ENCODE measurements around the gene WNT9A.
"Not testable (repeated sequence)": the region's sequence is repeated elsewhere in the genome, so short reads cannot be mapped to it uniquely, and the experiment has no call there.

Gene WNT9A

DNA sequence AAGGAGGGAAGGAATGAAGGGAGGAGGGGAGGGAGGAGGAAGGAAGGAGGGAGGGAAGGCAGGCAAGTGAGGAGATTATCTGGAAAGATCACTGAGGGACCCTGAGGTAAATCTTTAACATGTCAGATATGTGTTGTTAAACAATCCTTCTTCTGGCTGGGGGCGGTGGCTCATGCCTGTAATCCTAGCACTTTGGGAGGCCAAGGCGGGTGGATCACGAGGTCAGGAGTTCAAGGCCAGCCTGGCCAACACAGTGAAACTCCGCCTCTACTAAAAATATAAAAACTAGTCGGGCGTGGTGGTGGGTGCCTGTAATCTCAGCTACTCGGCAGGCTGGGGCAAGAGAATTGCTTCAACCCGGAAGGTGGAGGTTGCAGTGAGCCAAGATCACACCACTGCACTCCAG lies 37.8 kb downstream of the WNT9A start:
- DNase-seq, result not testable (repeated sequence)

GRCh38 chr1:227909188-227909587 lies 38.5 kb downstream of the WNT9A start:
- no peak for DNase-seq

DNA sequence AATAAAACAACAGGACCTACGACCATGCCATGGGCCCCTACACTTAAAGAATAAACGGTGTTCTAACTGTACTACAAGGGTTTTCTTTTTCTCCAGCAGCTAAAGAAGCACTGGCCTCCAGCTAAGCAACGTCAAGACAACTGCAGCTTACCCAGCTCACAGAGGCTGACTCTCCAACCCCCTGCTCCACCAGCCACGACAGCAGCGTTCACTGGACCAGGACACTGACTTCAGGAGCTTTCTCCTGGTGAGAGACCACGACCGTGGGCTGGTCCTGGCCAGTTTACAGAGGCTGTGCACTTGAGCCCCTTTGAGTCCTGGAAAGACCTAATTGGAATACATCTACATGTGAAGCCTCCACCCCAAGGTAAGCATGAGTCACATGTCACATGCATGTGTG lies 39.4 kb downstream of the WNT9A start:
- no peak for DNase-seq

GRCh38 chr1:227907439-227908015 lies 40.2 kb downstream of the WNT9A start:
- no peak for DNase-seq

GRCh38 chr1:227906550-227907071 lies 41.1 kb downstream of the WNT9A start:
- no peak for DNase-seq

GRCh38 chr1:227905573-227906487 lies 41.9 kb downstream of the WNT9A start:
- no peak for DNase-seq

DNA sequence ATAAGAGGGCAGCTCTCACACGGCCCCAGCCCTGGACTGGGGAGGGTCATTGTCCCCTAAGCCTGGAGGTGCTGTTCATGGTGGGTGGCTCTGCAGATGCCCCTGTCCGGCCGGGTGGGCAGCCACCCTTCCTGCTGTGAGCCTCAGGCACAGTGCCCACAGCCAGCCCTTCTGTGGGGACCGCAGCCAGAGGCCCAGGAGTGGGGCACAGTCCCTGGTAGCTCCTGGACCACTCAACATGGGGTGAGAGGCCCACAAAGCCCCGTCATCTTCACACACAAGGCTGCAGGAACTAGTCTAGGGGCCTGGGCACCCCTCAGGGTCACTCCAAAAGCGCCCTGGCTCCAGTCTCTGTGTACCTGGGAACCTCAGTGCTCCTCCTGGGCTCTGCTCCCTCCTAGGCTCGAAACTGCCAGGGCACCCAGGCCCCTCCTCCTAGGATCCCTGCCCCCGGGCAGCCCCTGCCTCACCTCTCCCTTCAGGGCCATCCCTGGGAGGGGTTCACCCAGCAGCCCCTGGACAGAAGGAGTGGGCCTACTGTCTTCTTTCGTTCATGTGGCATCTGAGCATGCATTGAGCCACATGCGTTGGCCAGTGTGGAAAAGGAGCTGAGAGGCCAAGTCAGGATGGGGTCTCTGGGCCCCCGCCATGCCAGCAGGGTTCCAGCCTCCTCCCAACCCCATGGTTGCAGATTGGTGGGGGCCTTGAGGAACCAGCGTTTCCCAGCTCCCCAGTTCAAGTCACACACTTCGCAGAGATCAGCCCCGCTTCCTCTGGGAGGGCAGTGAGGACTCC lies 43.0 kb downstream of the WNT9A start:
- no peak for DNase-seq

- no peak for DNase-seq
These were observed 43.9 kb downstream of the WNT9A start for GRCh38 chr1:227903614-227904501.

- no peak for DNase-seq
These were observed 44.6 kb downstream of the WNT9A start for GRCh38 chr1:227903061-227903521.

DNA sequence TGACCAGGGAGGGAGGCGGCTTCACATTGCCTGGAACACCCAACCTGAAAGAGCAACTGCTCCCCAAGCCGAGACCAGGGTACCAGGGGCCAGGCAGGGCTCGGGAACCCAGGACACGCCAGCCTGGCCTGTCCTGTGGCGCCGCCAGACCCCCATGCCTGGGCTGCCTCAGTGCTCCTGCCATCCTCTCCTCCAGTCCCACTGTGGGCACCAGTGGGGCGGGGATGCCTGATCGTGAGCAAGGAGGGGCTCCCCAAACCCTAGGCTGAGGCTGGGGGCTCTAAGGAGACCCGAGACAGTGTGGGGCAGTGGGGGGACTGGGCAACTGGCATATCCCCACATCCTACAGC lies 45.1 kb downstream of the WNT9A start:
- DNase-seq, result no peak

DNA sequence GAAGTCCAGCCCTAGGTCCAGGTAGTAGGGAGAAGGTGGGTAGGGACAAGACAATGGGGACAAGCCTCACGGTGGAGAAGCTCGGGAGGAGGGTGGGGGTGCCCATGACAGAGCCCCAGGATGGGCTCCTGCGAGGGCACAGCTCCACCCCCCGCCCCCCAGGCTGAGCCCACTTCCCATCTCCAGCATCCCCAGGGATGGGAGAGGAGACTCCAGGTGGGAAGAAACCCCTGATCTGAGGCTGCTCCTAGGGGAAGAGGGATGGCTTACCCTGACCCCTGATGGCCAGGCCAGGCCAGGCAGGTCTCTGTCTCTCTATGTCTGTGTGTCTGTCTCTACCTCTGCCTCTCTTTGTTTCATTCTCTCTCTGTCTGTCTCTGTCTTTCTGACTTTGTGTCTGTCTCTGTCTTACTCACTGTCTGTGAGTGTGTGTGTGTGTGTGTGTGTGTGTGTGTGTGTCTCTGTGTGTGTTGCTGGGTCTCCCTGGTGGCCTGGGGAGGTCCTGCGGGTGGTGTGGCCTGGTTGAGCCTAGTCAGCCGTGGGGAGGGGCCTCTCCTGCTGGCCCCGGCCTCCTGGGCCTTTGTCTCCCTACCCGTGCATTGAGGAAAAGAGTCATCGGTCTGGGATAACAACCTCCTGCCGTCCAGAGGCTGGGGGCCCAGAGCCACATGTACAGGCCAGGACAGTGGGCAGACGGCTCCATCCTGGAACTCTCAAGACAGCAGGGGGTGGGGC lies 45.7 kb downstream of the WNT9A start:
- DNase-seq, result no peak

DNA sequence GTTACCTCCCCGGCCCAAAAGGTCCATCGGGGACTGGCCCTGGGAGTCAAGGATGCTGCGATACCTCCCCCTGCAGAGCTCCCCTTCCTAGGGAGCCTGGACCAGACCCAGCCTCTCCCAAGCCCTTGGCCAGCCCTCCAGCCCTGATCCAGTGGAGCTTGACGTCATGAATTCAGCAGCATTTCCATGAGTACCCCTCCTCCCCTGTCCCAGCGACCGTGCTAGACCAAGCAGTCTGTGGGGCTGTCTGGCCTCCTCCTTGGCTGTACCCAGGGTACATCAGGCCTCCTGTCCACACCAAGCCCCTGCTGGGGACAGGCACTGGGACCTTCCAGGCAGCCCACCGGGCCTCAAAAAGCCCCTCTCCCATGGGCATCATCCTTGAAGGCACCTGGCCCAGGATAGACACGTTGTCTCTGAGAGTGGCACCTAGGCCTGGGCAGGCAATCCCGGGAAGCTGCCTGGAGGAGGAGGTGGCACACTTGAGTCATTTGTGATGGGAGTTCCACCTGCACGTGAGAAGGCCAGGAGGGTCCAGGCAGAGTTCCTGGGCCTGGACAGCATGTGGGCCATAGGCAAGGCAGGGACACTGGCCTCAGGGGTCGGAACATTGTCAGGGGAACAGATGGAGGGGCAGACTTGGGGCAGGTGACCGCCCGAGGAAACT lies 46.4 kb downstream of the WNT9A start:
- DNase-seq, result no peak

DNA sequence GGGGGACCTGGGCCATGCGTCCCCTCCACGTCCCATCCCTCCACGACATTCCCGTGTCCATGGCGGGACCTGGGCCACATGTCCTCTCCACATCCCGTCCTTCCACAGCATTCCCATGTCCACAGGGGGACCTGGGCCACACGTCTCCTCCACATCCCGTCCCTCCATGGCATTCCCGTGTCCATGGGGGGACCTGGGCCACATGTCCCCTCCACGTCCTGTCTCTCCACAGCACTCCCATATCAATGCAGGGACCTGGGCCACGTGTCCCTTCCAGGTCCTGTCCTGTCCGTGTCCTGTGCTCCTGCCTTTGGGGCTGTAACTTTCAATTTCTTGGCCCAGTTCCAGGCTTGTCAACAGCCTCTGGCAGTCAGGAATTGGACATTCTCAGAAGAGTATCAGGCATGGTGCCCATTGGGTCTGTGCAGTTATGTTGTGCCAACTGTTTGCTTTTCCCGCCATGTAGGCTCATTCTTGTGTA lies 47.1 kb downstream of the WNT9A start:
- no peak for DNase-seq

GRCh38 chr1:227899820-227900449 lies 47.8 kb downstream of the WNT9A start:
- DNase-seq, result no peak

DNA sequence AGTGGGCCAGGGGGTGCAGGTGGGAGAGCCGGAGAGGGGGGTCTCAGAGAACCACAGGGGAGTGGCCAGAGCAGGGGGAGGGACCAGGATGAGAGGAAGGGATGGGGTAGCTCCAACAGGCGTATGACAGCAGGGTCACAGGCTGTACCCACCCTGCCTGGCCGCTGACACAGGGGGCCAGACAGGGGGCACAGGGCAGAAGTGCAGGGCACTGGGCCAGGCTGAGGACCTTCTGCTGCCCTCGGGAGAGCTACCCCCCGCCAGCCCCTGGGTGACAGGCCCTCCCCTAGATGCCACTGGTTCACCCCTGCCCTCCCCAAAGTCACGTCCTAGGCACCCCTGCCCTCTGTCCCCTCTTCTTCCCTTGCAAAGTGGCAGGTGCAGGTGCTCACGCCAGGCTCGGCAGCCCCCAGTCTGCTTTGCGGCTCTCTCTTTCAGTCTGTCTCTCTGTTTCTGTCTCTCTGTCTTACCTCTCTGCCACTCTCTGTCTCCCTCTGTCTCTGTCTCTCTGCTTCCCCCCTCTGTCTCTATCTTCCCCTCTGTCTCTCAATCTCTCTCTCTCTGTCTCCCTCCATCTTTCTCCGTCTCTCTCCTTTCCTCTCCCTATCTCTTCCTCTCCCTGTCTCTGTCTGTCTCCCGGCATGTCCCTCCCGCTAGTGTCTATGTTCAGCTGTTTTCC lies 48.5 kb downstream of the WNT9A start:
- DNase-seq, result no peak

GRCh38 chr1:227898502-227899140 lies 49.1 kb downstream of the WNT9A start:
- DNase-seq, result no peak

GRCh38 chr1:227897704-227898438 lies 49.9 kb downstream of the WNT9A start:
- no peak for DNase-seq

Data from activated CD4-positive, alpha-beta T cell treated with anti-CD3 and anti-CD28 coated beads, Interleukin-2, amount 50 U/mL, for 4 hours (primary cell).